ENCODE data around the gene SLC16A4. TPM values are rescaled to one million over a fixed set of nuclear protein-coding genes. Genes with fewer than 3 reads are reported as not detected.

SLC16A4 gene
- total RNA-seq, 2 donors from 2014 or later = 1.7 to 9.0 TPM

- Histone ChIP-seq H3K27me3 (replicated peaks; ENCODE audit: insufficient read depth) (no peaks in the 10 kb centered on the region), H3K4me1 (replicated peaks) (no peaks in the 10 kb centered on the region), H3K27ac (no peak overlapping the region), H3K9me3 (no peaks in the 10 kb centered on the region), H3K36me3 (no peaks in the 10 kb centered on the region), H3K4me3 (no peak overlapping the region)
- intact Hi-C loops (cut with DNase I) = no loop called here
- no peak for DNase-seq (ENCODE audit: low spot score)
- no peak for TF ChIP-seq POLR2A (IDR thresholded peaks at IDR 0.05)
- TF ChIP-seq CTCF (IDR thresholded peaks at IDR 0.05) = no peak
- no peak for TF ChIP-seq POLR2AphosphoS5 (IDR thresholded peaks at IDR 0.05)
- WGBS = 94% methylated on average over 2 of the region's 2 CpGs
Observed at GRCh38 chr1:110360431-110360830, 30.4 kb downstream of the SLC16A4 start.

GRCh38 chr1:110356379-110356778 lies 34.4 kb downstream of the SLC16A4 start:
- Histone ChIP-seq H3K4me1 (replicated peaks) (no peaks in the 10 kb centered on the region), H3K36me3 (no peaks in the 10 kb centered on the region), H3K9me3 (no peaks in the 10 kb centered on the region), H3K27me3 (replicated peaks; ENCODE audit: insufficient read depth) (no peaks in the 10 kb centered on the region), H3K27ac (no peak overlapping the region), H3K4me3 (no peak overlapping the region)
- intact Hi-C loops (cut with DNase I) = no loop called here
- TF ChIP-seq POLR2A (IDR thresholded peaks at IDR 0.05) (no peak), POLR2AphosphoS5 (IDR thresholded peaks at IDR 0.05) (no peak), CTCF (IDR thresholded peaks at IDR 0.05) (no peak)
- WGBS = 69% methylated on average over 2 of the region's 2 CpGs
- DNase-seq (ENCODE audit: low spot score) = peak; percentile 20

- Histone ChIP-seq H3K27me3 (replicated peaks; ENCODE audit: insufficient read depth) (no peaks in the 10 kb centered on the region), H3K27ac (no peak overlapping the region), H3K4me1 (replicated peaks) (no peaks in the 10 kb centered on the region), H3K9me3 (no peaks in the 10 kb centered on the region), H3K4me3 (no peak overlapping the region), H3K36me3 (no peaks in the 10 kb centered on the region)
- no peak for TF ChIP-seq POLR2A (IDR thresholded peaks at IDR 0.05)
- no peak for TF ChIP-seq POLR2AphosphoS5 (IDR thresholded peaks at IDR 0.05)
- no peak for TF ChIP-seq CTCF (IDR thresholded peaks at IDR 0.05)
- WGBS = 60% methylated on average over 1 of the region's 1 CpG
- intact Hi-C loops (cut with DNase I) = no loop called here
- no peak for DNase-seq (ENCODE audit: low spot score)
Observed at GRCh38 chr1:110355321-110355720, 35.5 kb downstream of the SLC16A4 start.

- H3K36me3 ChIP-seq = no peaks in the 10 kb centered on the region
- 92% methylated on average over 2 of the region's 2 CpGs for WGBS
- intact Hi-C loops (cut with DNase I) = no loop called here
- no peak for DNase-seq (ENCODE audit: low spot score)
- no peaks in the 10 kb centered on the region for H3K27me3 ChIP-seq (replicated peaks; ENCODE audit: insufficient read depth)
- no peaks in the 10 kb centered on the region for H3K9me3 ChIP-seq
- TF ChIP-seq POLR2A (IDR thresholded peaks at IDR 0.05) = no peak
- H3K4me1 ChIP-seq (replicated peaks) = peaks cover 6% of the 10 kb centered on the region
- H3K4me3 ChIP-seq = no peak overlapping the region
- H3K27ac ChIP-seq = no peak overlapping the region
Observed at GRCh38 chr1:110350360-110350759, 40.5 kb downstream of the SLC16A4 start.

- intact Hi-C loops (cut with DNase I) = no loop called here
- no peaks in the 10 kb centered on the region for H3K9me3 ChIP-seq
- no peak for DNase-seq (ENCODE audit: low spot score)
- H3K27me3 ChIP-seq (replicated peaks; ENCODE audit: insufficient read depth) = no peaks in the 10 kb centered on the region
- TF ChIP-seq POLR2A (IDR thresholded peaks at IDR 0.05) (no peak), POLR2AphosphoS5 (IDR thresholded peaks at IDR 0.05) (no peak), CTCF (IDR thresholded peaks at IDR 0.05) (no peak)
- H3K4me3 ChIP-seq = no peak overlapping the region
- H3K27ac ChIP-seq = no peak overlapping the region
- H3K4me1 ChIP-seq (replicated peaks) = peaks cover 6% of the 10 kb centered on the region
- H3K36me3 ChIP-seq = no peaks in the 10 kb centered on the region
Observed at GRCh38 chr1:110348771-110349170, 42.1 kb downstream of the SLC16A4 start.

Measured in prostate gland (tissue), 2 donors.